Memory B cell (primary cell): Measurements from ENCODE around the gene FN1.
A peak's percentile ranks its signal among the peaks of the same experiment; 100 is the strongest.

Experiments used
- ATAC-seq: fragments of 150-1000 bp; cut with Tn5 transposase; 2 replicates; pipeline ENCODE4 v1.10.0; 2021; ENCODE audit warnings: low read depth, mild to moderate bottlenecking, moderate library complexity
- DNase-seq, 2 donors: peaks; one replicate each; pipeline ENCODE4 v3.0.0; 2022; ENCODE audit warnings: low spot score in 2 of 2
- H3K27ac Mint-ChIP-seq: one replicate; pipeline ENCODE4 v1.8.0; 2022; ENCODE audit warnings: mild to moderate bottlenecking, moderate library complexity, mixed read lengths
- H3K27me3 Mint-ChIP-seq: one replicate; pipeline ENCODE4 v1.8.0; 2022; ENCODE audit warnings: mixed read lengths
- H3K36me3 Mint-ChIP-seq: one replicate; pipeline ENCODE4 v1.8.0; 2022; ENCODE audit warnings: mild to moderate bottlenecking, mixed read lengths
- H3K4me1 Mint-ChIP-seq: one replicate; pipeline ENCODE4 v1.8.0; 2022; ENCODE audit warnings: mixed read lengths
- H3K4me3 Mint-ChIP-seq: one replicate; pipeline ENCODE4 v1.8.0; 2022; ENCODE audit warnings: mild to moderate bottlenecking, moderate library complexity, mixed read lengths
- H3K9me3 Mint-ChIP-seq: one replicate; pipeline ENCODE4 v1.8.0; 2022; ENCODE audit warnings: mixed read lengths

FN1 gene

DNA sequence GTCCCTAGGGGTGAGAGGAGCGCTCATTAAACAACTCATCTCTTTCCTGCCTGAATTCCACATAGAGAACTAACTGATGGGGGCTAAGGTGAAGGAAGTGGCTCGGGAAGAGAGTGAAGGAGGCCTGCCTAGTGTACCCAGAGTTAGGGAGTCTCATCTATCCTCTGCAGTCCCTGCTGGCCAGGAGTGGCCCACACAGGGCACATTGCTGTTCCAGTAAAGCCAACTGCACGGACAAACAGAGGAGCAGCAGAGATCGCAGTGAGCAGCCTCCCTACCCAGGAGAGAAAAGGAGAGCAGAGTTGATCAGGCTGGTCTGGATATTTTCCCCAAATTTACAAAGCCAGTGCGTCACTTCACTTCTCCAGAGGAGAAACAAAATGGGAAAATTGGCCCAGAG is 16.9 kb upstream of the FN1 start:
- no peak for ATAC-seq
- H3K9me3 Mint-ChIP-seq: no peaks in the 10 kb centered on the region
- H3K27ac Mint-ChIP-seq: no peak overlapping the region
- H3K4me1 Mint-ChIP-seq: no peaks in the 10 kb centered on the region
- no peaks in the 10 kb centered on the region for H3K36me3 Mint-ChIP-seq
- H3K27me3 Mint-ChIP-seq: peaks cover 9% of the 10 kb centered on the region
- DNase-seq: no peak
- no peak overlapping the region for H3K4me3 Mint-ChIP-seq

DNA sequence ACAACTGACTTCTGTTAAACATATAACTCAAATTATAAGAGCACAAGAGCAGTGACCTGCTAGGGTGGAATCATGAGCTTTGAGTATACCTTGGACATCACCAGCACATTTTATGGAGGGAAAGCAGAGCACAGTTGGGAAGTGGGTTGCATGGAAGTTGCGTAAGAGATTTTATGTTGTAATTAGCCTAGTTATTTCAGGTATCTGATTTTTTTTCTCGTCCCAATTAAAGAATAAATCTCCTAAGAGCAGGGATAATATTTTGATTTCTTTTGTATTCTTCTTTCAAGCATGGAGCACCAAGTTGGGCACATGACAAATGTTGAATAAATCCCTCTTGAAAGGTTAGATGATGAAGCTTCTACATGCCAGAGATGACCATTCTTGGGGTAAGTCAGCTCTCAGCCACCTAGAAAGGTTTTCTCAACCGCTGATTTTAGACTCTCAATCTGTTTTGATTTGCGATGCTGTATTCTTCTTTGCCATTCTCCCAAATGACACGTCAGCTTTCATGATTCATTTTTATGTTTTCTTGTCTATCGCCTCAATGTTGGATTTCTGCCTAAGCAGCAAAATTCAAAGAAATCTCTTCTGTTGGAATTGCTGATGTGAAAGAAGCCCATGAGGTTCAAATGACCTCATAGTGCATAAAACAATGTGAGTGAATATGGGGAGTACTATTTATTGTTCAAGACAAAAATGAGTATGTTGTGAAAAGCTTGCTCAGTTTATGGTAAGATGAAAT is 15.3 kb upstream of the FN1 start:
- Mint-ChIP-seq H3K27me3 (peaks cover 17% of the 10 kb centered on the region), H3K27ac (no peak overlapping the region), H3K36me3 (no peaks in the 10 kb centered on the region), H3K4me3 (no peak overlapping the region), H3K4me1 (no peaks in the 10 kb centered on the region), H3K9me3 (no peaks in the 10 kb centered on the region)
- ATAC-seq (no peak), DNase-seq (no peak)

GRCh38 chr2:215450188-215451011 is 14.5 kb upstream of the FN1 start:
- Mint-ChIP-seq H3K9me3 (no peaks in the 10 kb centered on the region), H3K27me3 (peaks cover 17% of the 10 kb centered on the region), H3K4me1 (no peaks in the 10 kb centered on the region), H3K36me3 (no peaks in the 10 kb centered on the region), H3K4me3 (no peak overlapping the region), H3K27ac (no peak overlapping the region)
- no peak for ATAC-seq
- no peak for DNase-seq

DNA sequence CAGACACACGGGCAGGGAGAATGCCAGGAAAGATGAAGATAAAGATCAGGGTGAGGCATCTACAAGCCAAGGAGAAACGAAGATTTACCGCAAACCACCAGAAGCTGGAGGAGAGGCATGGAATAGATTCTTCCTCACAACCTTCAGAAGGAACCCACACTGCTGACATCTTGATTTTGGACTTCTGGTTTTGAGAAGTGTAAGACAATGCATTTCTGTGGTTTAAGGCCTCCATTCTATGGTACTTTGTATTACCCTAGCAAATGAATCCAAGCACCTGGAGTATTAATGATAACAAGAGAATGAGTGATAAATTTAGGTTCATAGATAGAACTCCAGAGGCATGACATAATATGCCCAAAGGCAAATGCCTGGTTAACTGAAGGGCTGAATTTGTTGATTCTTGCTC is 11.8 kb upstream of the FN1 start:
- H3K27me3 Mint-ChIP-seq: peaks cover 19% of the 10 kb centered on the region
- H3K9me3 Mint-ChIP-seq: no peaks in the 10 kb centered on the region
- no peak overlapping the region for H3K27ac Mint-ChIP-seq

DNA sequence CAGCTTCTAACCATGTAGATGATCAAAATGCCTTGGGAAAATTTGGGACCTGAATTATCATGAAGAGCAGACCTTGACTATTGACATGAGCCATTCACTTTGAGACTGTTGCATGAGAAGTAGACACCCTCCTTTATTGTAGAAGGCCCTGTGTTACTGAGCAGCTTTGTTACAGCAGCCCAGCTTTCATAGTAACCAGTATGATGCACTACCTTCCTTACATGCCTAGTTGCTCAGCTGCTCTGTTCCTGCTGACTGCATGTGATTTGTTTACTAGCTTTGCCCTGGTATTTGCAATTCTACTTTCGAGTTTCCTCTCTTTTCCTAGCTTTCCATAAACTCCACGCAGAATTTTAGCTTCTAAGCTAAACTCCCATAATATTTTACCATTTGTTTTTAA is 11.2 kb upstream of the FN1 start:
- Mint-ChIP-seq H3K36me3 (no peaks in the 10 kb centered on the region), H3K9me3 (no peaks in the 10 kb centered on the region), H3K27me3 (peaks cover 17% of the 10 kb centered on the region), H3K27ac (no peak overlapping the region), H3K4me1 (no peaks in the 10 kb centered on the region), H3K4me3 (no peak overlapping the region)
- ATAC-seq: no peak
- no peak for DNase-seq

More for the DNA sequence above, 11.8 kb upstream of the FN1 start:
- Mint-ChIP-seq H3K4me1 (no peaks in the 10 kb centered on the region), H3K4me3 (no peak overlapping the region), H3K36me3 (no peaks in the 10 kb centered on the region)
- DNase-seq (no peak), ATAC-seq (no peak)

DNA sequence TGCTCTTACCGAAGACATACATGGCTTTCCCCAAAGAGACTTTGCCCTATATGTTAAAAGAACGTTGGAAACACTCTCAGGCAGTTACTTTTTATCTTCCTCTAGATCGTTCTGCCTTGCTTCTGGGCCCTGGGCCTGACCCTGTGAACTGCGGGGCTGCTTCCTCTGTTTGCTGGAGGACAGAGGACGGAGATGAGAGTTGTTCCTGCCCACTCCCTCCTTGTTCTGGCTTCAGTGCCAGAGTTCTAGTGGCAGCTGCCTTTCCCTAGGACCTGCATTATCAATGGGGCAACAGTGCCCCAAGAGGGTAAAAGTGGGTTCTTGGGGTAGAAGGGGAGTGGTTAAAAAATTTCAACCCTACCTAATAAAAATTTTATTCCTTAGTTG is 6.5 kb upstream of the FN1 start:
- H3K27ac Mint-ChIP-seq: no peak overlapping the region
- H3K4me3 Mint-ChIP-seq: no peak overlapping the region
- H3K4me1 Mint-ChIP-seq: no peaks in the 10 kb centered on the region
- DNase-seq (no peak), ATAC-seq (no peak)
- no peaks in the 10 kb centered on the region for H3K9me3 Mint-ChIP-seq
- peaks cover 12% of the 10 kb centered on the region for H3K27me3 Mint-ChIP-seq
- H3K36me3 Mint-ChIP-seq: no peaks in the 10 kb centered on the region

- Mint-ChIP-seq H3K27ac (no peak overlapping the region), H3K36me3 (no peaks in the 10 kb centered on the region), H3K27me3 (peaks cover 11% of the 10 kb centered on the region), H3K4me1 (peaks cover 3% of the 10 kb centered on the region), H3K9me3 (no peaks in the 10 kb centered on the region), H3K4me3 (no peak overlapping the region)
- ATAC-seq (no peak), DNase-seq (no peak)
Observed at GRCh38 chr2:215441560-215442400, 5.9 kb upstream of the FN1 start.

GRCh38 chr2:215439980-215440512 is 4.2 kb upstream of the FN1 start:
- H3K36me3 Mint-ChIP-seq: no peaks in the 10 kb centered on the region
- no peak overlapping the region for H3K27ac Mint-ChIP-seq
- no peak overlapping the region for H3K4me3 Mint-ChIP-seq
- DNase-seq (no peak), ATAC-seq (no peak)
- H3K27me3 Mint-ChIP-seq: peaks cover 13% of the 10 kb centered on the region
- peaks cover 9% of the 10 kb centered on the region for H3K4me1 Mint-ChIP-seq
- no peaks in the 10 kb centered on the region for H3K9me3 Mint-ChIP-seq

- H3K9me3 Mint-ChIP-seq: no peaks in the 10 kb centered on the region
- H3K27me3 Mint-ChIP-seq: peaks cover 17% of the 10 kb centered on the region
- H3K4me1 Mint-ChIP-seq: peaks cover 9% of the 10 kb centered on the region
- no peak for ATAC-seq
- H3K4me3 Mint-ChIP-seq: no peak overlapping the region
- no peaks in the 10 kb centered on the region for H3K36me3 Mint-ChIP-seq
- DNase-seq: no peak
- no peak overlapping the region for H3K27ac Mint-ChIP-seq
Observed at GRCh38 chr2:215439404-215439803, 3.5 kb upstream of the FN1 start.

- ATAC-seq (no peak), DNase-seq (no peak)
- Mint-ChIP-seq H3K4me1 (peaks cover 9% of the 10 kb centered on the region), H3K9me3 (no peaks in the 10 kb centered on the region), H3K27me3 (peaks cover 22% of the 10 kb centered on the region), H3K27ac (no peak overlapping the region), H3K4me3 (no peak overlapping the region), H3K36me3 (no peaks in the 10 kb centered on the region)
Observed at GRCh38 chr2:215437614-215438013, 1.7 kb upstream of the FN1 start.

DNA sequence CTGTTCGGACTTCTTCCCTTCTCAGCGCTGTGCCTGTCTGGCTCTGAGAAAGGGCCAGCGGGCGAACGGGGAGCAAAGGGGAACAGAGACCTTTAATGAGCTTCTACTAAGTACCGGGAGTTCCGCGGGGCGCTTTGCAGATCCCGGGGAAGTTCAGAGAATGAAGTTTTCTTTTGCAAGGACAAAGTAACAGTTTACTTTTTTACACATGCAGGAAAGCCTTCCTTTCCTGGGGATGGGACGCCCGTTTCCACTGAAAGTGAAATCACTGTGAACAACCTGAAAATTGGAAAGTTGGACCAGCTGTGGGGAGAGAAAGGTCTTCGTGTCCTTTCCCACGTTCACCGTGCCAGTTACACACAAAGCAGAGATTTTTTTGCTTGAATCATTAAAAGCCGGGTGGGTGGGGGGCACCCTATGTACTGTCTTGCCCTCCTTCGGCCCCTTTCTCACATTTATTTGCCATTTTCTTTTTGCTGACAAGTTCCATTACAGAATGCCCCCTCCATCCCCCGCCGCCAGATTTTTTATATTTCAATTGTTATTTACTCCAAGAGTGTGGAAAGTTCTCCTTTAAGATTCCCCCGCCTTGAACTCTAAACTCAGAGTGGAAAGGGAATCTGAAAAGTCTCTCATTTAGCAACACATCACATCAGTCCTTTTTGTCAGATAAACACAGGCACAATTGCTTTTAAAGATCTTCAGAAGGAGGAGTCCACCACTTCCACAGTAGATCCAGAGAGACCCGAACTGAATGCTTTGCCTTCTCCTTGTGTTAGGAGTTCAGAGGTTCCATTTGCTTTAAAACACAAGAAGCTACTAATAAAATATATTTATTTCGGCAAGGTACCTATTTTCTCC is 1.1 kb upstream of the FN1 start:
- H3K4me3 Mint-ChIP-seq: peak overlapping the region; percentile 77
- H3K27ac Mint-ChIP-seq: no peak overlapping the region

DNA sequence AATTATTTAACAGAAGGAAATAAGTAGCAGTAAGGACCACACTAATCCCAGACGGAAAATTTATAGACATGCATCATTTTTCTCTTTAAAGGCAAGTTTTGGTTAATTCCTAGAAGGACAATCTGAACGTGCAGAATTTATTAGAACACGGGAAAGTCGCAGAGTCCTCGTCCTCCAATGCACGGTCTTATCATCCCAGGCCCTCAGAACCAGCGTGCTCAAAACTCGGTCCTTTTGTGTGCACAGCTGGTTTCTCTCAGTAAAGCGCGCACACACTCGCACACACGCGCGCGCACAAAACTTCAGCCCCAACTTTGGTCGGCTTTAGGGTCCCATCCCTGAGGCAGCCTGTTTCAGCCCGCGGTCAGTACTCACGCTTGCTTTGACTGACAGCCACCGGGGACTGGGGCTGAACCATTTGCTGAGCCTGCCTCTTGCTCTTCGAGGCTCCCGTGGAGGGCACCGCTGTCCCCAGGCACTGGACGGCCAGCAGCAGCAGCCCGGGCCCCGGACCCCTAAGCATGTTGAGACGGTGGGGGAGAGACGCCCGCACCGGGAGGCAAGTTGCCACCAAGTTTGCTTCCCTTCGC is 493 bp downstream of the FN1 start:
- Mint-ChIP-seq H3K36me3 (no peaks in the 10 kb centered on the region), H3K4me1 (peaks cover 9% of the 10 kb centered on the region), H3K27ac (no peak overlapping the region), H3K9me3 (no peaks in the 10 kb centered on the region), H3K4me3 (peak overlapping the region; percentile 66), H3K27me3 (peaks cover 26% of the 10 kb centered on the region)
- DNase-seq (peak in 1 of 2 donors; percentile 16), ATAC-seq (peak; percentile 37)

More for the DNA sequence above, 1.1 kb upstream of the FN1 start:
- no peak for DNase-seq
- H3K36me3 Mint-ChIP-seq: no peaks in the 10 kb centered on the region
- peaks cover 9% of the 10 kb centered on the region for H3K4me1 Mint-ChIP-seq
- peaks cover 22% of the 10 kb centered on the region for H3K27me3 Mint-ChIP-seq
- no peaks in the 10 kb centered on the region for H3K9me3 Mint-ChIP-seq
- ATAC-seq: no peak
